NCI-H526 (cell line): ENCODE data around the gene ASIC4.

Experiments
- DNase-seq, 2 experiments: peaks; one replicate each; lab custom pipeline; 2025; lab: John Stamatoyannopoulos, UW

ASIC4 gene

DNA sequence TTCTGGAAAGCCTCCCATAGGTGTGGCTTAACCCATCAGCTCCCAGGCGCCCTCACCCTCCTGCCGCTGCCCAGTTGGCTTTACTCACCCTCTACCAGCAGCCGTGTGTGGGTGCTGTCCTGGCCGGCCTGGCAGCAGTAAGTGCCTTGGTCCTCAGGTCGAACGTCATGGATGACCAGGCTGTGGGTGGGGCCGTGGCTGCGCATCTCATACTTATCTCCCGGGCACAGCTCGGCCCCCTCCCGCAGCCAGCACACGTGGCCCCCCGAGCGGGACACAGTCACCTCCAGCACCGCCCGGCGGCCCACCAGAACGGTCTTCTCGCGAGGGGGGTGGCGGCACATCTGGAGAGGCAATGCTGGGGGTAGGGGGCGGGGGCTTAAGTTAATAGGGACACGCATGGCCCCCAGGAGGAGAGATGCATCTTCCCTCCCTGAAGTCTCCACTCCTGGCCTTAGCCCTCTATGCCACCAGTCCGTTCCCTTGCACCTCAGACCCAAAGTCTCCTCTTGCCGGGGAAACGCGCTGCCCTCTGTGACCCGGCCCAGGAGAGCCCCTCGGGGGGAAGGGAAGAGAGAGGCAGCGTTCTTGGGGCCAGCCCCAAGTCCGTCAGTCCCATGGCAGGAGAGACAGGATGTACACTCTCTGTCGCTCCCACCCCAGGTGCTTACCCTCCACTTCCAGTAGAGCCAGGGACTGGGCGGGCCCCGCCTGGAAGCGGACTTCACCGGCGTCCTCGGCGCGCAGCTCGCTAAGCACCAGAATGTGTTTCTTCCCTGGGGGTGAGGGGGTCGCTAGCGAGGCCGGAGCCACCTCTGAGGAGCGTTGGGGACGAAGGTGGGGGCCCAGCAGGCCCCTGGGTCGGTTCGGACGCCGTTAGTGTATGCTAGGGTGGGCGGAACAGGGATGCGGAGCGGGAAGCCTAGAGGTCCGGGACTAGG, 37.4 kb downstream of the ASIC4 start:
- DNase-seq: peak; percentile 57 to 70

DNA sequence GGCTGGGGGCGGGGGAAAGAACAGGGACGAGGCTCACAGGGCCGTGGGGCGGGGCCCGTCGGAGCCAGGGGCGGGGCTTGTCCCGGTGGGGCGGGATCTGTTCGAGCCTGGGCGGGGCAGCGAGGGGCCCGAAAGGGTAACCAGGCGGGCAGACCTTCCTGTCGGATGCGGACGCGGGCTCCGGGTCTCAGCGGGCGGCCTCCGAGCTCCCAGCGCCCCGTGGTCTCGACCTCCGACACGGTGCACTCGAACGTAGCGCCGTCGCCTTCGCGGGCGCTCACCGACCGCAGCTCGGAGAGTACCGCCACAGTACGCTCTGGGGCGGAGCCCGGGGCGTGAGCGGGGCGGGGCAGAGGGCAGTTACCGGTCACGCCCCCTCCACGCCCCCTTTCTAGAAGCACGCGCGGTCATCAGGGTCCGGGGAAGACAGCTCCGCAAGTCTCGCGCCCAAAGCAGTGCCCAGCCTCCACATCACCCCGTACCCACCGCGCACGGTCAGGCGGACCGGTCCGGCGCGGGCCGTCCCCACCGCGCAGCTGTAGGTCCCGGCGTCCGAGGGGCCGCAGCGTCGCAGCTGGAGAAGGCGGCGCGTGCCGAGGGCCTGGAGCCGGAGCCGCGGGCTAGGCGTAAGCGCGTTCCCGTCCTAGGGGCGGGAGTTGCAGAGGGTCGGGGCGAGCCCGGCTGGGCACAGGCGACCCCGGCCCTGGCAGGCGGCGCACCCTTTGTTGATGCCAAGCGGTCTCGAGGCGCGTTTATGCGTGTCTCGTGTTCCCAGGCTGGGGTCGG, 38.3 kb downstream of the ASIC4 start:
- DNase-seq: peak; percentile 79 to 95

DNA sequence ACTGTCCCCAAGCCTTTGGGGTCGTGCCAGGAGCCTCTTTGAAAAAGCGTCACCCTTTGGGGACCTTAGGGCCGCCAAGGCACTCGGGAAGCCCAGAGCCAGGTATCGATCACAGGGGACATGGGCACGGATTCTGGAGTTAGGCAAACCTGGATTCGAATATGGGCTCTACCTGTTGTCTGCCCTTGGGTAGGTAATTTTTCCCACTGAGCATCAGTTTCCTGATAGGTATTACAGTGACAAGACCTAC, 38.8 kb downstream of the ASIC4 start:
- no peak for DNase-seq

DNA sequence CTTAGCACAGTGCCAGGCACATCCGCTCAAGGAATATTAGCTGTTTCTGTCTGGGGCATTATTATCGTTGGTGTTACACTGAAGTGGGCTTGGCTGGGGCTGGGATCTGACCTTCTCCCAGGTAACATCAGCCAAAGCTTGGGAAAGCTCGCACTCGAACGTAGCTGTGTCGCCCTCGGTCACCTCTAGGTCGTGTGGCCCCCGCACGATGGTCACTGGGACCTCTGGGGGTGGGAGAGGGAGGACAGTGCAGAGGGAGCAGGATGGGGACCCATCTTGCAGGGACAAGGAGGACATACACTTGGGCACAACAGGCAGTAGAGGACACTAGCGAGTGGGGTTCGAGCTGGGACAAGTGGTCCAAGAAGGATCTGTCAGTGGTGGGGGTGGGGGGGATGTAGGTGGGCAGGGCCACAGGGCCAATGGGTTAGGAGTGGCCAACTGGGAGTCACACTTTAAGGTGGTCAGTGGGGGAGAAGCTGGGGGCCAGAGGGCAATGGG, 39.2 kb downstream of the ASIC4 start:
- DNase-seq: no peak

DNA sequence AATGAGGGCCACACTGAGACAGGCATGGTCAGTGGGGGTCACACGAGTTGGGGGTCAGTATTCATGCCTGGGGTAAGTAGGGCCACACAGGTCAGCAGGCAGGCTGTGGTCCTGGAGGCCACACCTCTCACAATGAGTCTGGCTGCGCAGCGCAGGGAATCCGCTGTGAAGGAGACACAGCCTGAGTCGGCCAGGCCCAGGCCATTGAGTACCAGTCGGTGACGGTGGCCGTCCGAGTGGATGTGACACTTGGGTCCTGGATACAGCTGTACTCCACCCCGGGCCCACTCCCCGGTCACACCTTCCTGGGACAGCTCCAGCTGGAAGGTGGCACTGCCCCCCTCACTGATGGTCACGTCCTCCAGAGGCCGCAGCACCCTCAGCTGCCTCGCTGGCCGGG, 40.1 kb downstream of the ASIC4 start:
- DNase-seq: no peak

DNA sequence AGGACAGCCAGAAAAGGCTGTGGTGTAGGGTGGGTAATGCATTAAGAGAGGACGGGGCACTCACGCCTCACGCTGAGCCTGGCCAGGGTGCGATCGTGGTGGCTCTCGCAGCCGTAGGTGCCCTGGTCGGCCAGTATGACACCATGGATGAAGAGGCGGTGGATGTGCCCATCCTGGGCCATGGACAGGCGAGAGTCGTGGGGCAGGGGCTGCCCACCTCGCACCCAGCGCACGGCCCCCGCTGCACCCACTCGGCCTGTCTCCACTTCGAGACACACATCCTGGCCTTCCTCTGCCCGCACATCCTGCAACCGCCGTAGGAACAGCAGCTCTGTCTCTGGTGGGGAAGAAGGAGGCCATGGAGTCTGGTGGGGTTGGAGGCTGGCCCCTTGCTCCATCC, 41.7 kb downstream of the ASIC4 start:
- DNase-seq: no peak

DNA sequence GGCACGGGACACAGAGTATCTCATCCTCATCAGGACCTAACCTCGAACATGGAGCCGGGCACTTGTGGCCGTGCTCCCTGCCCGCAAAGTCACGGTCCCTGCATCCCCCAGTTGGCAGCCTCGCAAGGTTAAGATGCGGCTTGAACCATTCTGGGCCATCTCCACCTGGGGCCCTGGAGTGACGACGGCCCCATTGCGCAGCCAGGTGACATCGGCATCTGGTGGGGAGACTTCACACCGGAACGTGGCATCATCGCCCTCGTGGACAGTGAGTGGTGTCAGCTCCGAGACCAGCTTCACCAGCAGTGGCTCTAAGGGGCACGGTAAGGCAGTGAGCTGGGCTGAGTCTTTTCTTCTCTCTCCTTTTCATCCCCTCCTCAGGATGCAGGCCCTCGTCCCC, 42.1 kb downstream of the ASIC4 start:
- DNase-seq: no peak

DNA sequence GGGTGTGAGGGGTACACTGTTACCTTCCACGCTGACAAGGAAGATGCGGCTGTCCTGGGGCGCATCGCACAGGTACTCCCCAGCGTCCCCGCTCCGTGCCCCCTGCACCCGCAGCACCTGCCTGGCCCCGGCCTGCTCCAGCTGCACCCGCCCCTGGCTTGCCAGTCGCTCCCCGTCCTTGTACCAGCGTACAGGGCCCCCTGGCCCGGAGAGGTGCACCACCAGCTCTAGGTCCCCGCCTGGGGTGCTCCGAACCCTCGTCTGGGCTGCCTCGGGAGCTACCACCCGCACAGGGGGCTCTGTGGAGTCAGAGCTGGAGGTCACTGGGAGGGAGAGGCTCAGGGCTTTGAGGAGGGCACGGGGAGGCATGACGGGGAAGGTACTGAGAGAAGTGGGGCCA, 43.0 kb downstream of the ASIC4 start:
- DNase-seq: no peak

DNA sequence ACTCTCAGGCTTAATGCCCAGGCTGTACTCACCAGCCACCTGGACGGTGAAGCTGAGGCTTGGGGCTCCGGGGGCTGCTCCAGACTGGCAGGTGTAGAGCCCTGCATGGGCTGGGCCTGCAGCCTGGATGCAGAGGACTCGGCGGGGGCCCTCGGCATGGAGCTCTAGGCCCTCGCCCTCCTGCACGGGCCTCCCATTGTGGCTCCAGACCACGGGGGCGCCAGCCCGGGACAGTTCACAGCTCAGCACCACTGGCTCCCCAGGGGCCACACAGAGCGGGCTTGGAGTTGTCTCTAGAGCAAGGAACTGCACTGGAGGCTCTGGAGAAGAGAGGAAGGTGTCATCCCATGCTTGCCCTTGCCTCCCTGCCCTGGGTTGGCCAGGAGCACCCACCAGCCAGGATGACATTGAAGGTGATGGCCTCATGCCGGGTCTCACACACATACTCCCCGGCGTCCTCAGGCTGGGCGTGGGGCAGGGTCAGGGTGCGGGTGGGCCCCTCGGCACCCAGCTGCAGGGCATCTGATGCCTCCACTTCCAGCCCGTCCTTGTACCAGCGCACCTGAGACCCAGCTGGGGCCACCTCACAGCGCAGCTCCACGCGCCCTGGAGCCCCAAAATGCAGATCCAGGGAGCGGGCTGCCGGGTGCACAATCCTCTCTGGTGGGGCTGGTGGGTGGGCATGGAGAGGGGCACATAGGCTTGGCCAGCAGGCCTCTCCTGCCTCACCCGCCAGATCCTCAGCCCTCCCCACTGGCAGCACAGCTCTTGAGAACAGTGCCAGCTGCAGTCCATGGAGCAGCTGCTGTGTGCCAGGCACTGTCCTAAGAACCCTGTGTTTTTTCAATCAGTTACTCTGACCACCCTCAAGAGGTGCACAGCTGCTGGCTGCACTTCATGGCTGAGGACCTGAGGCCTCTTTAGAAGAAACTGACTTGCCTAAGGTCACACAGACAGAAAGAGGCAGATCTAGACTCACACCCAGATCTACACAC, 43.8 kb downstream of the ASIC4 start:
- DNase-seq: no peak

DNA sequence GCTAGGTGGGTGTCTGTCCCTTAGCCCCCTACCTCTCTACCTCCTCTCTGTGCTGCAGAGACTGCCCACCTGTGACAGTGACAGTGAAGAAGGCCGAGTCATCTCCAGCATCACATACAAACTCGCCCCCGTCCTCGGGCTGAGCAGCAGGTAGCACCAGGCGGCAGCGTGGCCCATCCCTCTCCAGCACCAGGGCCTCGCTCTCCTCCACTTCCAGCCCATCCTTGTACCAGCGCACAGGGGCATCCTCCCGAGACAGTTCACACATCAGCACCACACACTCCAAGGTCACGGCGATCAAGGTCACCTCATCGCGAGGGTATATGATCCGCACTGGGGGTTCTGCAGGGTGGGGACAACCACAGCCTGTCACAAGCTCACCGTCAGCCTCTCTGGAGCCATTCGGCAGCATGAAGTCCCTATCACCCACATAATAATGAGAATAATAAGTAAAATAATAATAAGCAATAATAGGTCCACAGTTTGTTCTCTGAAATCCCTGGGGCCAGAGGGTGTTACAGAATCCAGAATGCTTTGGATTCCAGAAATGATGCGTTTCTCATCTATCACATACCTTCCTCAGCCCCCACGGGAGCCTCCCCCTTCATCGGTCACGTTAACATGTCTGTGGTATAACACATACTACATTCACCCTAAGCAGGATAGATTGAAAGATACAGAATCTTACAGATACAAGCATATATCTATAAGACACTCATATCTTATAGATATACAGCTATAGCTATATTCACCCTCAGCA, 45.1 kb downstream of the ASIC4 start:
- DNase-seq: no peak

DNA sequence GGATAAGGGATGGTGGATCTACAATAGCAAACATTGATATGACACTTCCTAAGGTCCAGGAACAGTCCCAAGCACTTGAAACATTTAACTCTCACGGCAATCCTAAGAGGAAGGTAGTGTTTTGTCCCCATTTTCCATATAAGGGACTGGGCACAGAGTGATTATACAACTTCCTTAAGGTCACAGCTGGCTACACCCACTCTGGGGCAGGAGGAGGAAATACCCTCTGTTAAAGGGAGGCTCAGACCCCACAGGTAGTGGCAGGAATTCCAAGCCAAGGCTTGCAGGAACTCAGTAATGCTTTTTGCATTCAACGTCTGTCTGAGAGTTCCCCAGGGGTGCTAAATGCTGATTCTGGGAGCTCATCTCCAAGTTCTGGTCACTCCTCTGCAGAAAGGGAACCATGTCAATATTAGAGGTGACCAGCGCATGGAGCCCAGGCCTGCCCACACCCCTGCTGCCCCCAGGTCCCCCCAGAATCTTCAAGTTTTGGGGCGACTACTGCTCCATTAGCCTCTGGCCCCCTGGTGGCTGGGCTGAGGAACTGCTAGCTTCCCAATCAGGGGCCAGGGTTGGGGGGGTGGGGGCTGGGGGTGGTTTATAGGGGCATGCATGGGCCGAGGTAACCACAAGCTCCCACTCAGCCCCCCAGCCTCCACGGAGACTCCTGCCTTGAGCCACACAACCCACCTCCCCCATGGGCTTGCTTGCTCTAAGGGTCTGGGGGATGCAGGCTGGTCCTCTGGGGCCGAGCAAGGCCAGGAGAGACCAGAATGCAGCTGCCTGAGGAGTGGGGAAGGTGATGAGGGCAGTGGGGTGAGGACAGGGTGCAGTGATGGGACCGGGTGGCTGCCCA, 46.0 kb downstream of the ASIC4 start:
- DNase-seq: no peak

DNA sequence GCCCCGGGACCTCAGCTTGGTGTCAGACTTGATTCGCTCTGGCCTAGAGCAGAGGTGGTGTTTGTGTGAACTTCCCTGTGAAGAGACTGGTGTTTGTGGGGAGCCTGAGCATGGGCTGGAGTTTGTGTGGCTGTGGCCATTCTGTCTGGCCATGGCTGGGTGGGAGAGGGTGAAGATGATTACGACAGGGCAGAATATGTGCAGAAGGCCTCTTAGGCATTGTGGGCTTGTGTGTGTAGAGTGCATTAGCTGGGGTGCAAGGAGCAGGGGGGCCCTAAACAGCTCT, 46.6 kb downstream of the ASIC4 start:
- no peak for DNase-seq

DNA sequence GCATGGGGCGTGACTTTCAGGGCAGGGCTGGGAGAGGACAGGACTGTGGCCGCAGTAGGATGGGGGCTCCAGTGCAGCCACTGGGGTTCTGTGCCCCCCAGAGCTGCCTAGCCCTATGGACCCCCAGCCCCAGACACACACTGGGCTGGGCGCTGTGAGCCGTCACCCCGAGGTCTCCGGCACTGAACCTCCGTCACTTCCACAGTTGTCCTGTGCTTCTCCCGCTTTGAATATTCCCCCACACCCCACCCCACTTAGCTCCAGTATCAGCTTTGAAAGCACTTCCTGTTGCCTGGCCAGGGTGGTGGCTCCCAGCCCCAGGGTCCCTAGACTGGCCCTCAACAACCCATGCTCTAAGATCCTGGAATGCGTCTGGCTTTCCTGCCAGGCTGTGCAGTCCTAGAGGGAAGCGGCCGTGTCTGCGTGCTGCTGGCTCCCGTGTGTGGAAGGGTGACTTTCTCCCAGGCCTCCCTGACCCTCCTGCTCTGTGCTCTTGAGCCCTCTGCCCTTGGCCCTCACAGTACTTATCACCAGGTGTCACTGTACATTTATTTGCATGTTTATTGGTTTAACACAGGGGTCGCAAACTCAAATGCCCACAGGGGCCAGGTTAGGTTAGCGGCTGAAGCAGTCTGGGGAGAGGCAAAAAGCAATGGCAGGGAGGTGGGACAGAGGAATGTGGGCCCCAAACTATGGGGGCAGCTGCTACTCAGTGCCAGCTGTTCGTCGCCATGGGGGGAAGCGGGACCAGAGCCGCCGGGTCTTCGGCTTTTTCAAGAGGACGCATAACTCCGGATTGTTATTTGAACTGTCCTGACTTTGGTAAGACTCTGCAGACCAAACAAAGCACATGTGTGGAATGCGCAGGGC, 47.1 kb downstream of the ASIC4 start:
- DNase-seq: peak; percentile 25 to 75

DNA sequence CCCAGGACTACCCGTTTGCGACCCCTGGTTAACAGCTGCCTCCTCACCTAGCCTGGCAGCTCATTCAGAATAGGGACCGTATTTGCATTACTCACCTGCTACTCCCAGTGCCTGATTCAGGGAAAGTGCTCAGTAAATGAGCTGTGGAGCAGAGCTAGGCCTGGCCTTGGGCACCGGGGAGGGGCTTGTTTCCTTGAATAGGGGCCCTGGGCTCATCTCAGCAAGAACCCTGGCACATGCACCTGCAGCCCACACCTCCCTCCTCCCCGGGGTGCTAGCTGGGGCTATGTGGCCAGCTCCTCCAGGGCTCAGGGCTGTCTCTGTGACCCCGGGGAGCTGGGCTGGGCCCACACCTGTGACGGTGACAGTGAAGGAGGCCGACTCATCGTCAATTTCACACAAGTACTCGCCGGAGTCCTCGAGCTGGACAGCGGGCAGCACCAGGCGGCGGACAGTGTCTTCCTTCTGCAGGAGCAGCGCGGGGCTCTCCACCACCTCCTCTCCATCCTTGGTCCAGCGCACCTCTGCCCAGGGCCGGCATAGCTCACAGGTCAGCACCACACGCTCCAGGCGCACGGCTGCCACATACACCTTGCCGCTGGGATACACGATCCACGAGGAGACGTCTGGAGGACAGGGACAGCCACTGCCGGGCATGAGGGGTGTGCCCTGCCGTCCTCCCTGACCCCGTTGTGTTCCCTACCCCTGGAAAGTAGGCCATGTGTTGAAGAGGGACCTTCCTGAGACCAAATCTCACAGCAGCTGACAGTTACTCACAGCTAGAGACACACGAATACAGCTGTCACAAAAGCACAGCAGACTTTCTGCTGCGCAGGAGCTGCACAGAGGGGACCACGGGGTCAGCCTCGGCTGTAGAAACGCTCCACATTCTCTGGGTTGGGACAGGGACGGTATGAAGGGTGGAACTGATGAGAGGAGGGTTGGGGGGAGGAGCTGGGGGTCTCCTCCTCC, 48.1 kb downstream of the ASIC4 start:
- DNase-seq: peak; percentile 73 to 91

DNA sequence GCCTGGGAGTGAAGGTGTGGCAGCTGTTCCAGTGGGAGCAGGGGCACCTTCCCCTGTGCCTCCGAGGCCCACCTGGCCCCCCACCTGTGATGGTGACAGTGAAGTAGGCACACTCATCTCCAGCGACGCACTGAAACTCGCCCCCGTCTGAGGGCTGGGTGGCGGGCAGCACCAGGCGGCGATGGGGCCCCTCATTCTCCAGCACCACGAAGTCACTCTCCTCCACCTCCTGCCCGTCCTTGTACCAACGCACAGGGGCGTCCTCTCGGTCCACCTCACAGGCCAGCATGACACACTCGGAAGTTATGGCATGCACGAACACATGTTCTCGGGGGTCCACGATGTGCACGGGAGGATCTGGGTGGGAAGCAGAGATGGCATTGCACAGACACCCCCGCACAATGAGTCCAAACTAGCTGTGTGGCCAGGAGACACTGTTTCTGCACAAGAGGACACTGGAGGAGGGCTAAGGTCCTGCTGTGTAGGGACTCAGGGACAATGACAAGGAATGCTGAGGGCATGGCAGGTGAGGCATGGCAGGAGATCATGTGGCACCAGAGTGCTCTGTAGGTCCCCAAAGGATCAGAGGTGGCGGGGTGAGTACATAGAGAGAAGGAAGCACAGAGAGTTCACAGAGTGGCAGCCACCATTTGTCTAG, 49.1 kb downstream of the ASIC4 start:
- DNase-seq: no peak

DNA sequence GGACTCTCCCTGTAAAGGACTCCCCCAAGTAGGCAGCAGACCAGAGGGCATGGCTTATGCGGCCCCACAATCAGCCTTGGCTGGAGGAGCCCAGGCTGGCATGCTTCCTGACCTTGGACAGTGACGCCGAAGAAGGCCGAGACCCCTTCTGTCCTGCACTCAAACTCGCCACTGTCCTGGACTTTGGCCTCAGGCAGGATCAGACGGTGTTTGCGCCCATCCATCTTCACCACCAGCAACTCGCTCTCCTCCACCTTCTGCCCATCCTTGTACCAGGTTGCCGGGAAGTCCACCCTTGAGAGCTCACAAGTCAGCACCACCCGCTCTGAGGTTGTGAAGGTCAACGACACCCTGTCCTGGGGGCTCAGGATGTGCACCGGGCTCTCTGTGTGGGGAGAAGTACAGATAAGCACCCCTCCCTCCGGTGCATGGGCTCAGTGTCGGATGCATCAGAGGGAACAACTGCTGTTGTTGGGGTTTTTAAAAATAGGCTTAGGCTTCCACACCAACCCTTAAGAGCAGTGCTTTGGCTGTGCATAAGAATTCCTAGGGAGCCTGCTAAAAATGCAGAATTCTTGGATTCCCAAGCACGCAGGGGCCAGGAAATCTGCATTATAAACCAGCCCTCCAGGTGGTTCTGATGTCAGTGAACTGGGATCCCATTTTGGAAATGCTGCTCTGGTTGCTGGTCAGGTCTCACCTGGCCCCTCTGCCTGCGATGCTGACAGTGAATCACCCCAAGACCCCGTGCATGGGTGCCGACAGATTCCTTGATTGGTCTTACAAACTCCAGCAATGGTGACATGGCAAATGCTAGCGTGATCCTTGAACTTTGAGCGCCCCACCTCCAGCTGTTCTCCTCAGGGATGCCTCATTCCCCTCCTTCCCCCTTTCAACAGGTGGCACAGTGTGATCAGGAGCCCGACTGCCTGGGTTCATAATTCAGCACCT, 51.1 kb downstream of the ASIC4 start:
- no peak for DNase-seq

DNA sequence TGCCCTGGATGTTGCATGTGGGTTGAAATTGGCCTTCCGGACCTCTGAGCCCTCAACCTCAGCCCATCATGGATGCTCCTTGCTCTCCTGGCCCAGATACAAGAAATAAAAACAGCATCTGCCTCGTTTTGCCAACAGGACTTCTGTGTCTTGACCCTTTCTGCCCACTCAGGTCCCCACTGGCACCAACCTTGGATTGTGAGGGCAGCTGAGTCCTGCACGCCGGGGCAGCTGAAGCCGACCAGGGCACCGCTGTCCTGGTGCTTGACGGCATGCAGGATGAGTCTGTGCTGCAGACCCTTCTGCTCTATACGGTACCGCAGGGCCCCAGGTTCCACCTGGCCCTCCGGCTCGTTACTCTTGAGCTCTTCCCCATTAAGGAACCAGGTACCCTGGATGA, 52.4 kb downstream of the ASIC4 start:
- DNase-seq: no peak
